RPMI7951 (cell line): ENCODE measurements around the gene CLRN3. TPM values are rescaled to one million over a fixed set of nuclear protein-coding genes. Genes with fewer than 3 reads are reported as not detected.
A peak's percentile ranks its signal among the peaks of the same experiment; 100 is the strongest.

ENCODE experiments used
- DNase-seq: peaks from one replicate; pipeline ENCODE4 v3.0.0-alpha.2; 2012; ENCODE audit warnings: low read depth
- total RNA-seq: library from RNA; depleted of rRNA; stranded (reverse); fragments of >200 nt; shearing (Covaris generic); gene quantifications from 2 replicates; pipeline ENCODE4 v1.2.3, GENCODE V29; 2014

CLRN3 gene
- total RNA-seq, 1 experiment from 2014 or later, result not detected

DNA sequence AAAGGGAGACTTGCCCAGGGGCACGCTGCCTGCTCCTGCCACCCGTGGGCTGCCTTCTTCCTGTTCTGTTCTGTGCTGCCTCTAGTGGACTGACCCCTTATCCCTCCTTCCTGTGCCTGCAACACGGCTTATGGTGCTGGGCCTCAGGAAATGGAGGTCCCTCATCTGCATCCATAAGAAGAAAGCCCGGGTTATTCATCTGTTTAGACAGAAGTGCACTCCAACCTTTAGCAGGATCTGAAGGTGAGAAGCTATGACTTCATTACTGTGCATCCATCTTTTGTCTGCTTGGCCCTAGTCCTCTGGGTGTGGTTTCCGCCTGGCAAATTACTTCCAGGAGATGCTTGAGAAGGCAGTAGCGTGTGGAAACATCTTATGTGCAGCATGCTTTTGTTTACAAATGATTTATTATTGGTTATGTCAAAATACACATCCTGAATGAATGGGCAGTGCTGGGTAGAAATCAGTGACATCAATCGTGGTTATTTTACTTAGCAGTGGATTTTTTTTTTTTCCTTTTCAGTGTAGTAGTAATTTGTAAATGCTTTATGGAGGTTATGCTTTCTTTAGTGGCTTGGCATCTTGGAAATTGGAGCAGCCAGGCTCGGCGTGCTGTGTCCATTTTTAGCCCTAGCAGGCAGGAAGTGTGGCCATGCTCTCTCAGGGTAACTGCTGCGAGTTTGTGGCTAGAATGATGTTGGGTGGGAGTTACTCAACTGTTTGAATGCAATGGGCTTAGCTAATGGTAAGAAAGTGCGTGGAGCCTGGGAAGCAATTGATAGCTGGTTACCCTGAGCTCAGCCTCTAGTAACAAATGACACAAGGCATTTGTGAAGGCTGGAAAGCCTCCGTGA is 26.9 kb upstream of the CLRN3 start:
- DNase-seq, result peak; percentile 88

DNA sequence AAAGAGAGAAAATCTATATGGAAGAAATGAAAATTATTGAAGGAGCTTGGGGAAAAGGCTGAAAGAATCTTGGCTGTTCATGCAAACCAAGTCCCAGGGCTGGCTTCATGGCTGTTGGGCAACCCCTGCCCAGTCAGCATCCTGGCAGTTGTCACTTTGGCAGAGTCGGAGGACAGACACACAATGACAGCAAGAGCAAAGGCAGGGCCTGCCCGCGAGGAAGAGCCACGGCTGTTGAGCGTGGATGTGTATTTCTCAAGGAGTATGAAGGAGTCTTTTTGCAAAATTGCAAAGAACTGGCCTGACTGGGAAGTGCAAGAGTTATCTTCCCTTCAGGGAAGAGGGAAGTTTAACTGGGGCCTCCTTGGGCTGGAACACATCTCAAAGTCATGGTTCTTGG is 25.8 kb upstream of the CLRN3 start:
- DNase-seq, result no peak

DNA sequence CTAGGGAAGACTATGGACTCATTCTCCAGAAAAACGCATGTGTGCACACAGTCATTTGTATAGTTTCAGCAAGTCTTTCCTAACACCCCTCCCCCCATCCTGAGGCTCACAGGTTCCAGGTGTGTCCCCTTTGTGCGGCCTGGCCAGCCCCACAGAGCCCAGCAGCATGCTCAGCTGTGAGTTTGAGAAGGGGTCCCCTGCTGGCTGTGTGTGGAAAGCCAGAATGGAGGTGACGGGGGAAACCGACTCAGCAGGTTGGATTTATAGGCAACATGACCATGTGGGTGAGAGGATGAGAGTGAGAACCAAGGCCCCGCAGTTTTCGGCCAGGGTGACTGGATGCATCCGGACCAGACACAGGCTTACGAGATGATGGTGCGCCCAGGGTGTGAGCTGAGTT is 24.1 kb upstream of the CLRN3 start:
- DNase-seq, result no peak

DNA sequence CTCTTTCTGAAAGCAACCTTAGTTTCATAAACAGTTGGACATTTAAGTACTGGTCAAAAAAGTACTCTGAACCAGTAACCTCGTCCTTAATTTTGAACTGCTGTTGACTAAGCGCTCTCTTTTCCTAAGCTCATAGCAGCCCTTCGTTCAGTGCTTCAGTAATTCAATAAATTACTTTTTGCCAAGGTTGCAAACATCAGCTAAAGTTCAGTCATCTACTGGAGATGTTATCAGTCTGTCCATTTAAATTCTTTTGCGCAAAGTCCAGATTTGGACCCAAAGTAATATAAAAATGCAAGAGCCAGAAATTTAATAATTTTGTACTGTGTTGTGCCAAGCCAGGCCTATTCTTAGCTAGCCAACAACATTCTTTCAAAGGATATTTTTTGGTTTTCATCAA is 22.6 kb upstream of the CLRN3 start:
- DNase-seq, result no peak

DNA sequence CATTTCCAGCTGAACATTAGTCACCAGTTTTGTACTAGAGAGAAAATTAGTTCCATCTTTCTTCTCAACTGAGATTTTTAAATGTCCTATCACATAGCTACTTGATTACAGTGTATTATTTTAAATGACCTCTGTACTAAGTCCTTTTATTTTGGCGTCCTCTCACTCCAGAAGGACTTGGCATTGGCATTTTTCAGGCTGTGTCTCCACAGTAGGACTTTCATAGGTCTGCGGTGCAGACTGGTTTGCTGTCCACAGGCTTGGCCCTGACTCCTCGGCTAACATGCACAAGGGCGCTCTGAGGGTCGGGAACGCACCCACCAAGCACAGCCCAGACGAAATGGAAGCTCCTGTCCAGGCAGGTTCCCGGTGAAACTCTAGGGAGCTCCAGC is 20.6 kb upstream of the CLRN3 start:
- no peak for DNase-seq

DNA sequence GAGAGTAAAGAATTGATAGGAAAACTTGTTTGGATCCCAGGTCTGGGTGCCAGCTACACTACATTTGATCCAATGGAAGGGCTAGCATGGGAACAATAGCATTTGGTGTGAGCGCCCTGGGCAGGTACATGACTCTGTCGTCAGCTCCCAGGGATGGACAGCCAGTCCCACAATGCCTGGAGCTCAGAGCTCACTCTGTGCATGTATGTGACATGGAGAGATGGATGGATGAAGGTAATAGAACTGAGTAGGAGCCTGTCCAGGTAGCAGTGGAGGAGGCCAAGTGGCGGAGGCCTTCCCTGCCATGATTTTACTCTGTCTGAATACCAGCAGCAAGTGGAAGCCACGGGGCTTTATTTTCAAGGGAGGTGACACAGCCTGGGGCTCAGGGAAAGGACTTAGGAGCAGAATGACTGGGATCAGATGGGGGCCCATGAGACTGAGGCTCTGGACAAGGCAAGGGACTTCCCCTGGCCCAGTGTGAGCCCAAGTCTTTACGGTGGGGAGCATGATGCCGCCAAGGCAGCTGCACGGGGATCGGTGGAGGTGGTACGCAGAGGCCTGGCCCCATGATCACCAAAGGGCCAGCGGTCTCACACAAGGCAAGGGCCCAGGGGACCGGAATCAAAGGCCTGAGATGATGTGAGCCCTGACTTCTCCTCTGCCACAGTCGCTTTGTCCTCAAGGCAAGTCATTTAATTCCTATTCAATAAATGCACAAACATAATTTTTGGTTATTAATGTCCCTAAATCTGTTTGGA is 20.0 kb upstream of the CLRN3 start:
- DNase-seq, result no peak

DNA sequence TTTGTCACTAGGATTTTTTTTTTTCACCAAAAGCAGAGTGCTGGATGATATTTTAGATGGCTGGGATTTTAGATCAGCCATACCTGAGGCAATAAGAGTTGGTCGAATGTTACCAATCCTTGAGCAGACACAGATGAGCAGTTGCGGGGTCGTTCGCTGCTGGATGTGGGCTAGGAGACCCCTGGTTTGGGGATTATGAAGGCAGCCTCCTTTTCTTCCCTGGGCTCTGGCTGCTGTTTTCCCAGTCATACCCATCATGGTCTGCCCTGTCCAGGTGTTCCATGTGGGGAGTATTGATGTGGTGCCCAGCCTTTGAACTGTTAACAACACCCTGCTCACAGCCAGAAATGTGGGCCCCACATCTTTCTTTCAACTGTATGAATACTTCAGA is 19.1 kb upstream of the CLRN3 start:
- no peak for DNase-seq

DNA sequence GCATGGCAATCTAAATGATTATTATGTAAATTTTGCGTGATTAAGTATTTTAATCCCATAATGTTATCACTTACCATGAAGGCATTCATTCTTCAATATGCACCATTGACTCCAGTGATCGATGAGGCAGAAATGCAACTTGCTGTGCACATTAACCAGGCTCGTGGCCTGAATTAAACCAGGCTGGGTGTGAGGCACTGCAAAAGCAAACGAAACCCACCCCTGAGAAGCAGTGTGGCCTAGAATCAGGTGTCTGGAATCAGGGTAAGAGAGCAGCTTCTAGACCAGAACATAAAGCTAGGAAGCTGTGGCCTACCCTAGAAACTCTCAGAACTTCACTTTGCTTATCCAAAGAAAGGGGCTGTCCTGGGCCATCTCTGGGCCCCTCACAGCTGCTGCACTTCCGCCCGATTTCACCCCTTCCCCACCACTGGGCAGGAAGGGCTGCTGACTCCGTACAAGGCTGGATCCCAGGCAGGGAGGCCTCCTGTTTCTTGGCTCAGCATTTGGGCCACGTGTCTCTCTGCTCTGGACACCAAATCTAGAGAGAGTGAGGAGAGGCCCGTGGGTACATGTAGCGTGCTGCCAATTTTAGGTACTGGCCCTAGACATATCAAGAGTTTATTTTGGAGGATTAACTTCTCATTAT is 18.6 kb upstream of the CLRN3 start:
- DNase-seq, result no peak

DNA sequence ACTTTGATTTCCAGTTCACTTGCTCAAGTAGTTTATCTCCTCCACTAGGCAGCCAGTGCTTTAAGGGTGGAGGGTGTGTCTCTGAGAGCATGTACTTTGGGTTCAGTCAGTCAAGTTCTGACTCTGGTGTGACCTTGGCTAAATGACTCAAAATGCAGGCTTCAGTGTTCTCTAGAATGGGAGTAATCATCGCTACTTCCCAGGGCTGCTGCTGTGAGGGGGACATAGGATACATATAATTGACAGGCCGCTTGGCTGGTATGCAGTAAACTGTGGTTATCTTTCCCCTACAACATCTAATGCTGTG is 17.7 kb upstream of the CLRN3 start:
- peak; percentile 53 for DNase-seq

DNA sequence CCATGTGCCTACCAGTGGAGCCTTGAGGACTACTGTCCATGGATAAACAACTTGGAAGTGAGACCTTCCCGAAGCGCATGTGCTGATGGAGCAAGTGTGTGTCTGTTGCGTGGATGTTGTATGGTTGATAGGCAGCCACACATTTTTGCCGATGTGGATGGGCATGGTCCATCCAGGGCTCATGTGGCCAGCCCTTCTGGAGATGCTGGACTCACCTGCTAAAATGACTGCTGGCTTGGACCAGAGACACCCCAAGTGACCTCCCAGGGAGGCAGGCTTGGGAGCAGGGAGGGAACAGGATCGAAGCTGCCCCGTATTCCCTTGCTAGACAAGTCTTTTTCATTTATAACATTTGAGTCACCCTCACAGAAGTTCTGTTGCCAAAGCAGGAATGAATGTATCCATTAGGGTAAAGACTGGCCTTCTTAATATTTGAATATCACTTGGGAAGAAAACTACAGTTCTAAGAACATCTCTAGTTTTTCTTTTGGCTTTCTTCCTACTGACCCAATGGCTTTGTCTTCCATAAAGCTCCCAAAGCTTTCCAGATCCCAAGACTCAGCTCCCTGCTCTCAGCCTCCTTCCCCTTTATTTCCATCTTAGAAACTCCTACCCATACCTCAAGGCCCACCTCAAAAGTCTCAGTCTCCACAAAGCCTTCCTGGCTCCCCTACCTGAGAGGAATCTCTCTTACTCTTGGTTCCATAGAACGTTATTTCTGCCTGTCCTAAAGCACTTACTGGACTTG is 17.1 kb upstream of the CLRN3 start:
- DNase-seq, result no peak

DNA sequence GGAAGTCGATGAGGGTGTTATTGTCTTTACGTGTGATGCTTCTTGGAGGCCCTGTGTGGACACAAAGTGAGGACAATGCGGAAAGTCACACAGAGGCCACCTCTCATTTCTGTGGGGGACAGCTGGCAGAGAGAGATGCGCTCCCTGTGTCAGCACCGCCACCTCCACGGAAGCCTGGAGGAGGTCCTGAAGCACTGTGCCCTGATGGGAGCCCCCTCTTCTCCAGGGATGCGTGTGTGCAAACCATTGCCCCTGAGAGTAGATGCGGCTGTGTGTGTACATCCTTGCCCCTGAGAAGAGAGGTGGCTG is 16.2 kb upstream of the CLRN3 start:
- DNase-seq, result no peak

DNA sequence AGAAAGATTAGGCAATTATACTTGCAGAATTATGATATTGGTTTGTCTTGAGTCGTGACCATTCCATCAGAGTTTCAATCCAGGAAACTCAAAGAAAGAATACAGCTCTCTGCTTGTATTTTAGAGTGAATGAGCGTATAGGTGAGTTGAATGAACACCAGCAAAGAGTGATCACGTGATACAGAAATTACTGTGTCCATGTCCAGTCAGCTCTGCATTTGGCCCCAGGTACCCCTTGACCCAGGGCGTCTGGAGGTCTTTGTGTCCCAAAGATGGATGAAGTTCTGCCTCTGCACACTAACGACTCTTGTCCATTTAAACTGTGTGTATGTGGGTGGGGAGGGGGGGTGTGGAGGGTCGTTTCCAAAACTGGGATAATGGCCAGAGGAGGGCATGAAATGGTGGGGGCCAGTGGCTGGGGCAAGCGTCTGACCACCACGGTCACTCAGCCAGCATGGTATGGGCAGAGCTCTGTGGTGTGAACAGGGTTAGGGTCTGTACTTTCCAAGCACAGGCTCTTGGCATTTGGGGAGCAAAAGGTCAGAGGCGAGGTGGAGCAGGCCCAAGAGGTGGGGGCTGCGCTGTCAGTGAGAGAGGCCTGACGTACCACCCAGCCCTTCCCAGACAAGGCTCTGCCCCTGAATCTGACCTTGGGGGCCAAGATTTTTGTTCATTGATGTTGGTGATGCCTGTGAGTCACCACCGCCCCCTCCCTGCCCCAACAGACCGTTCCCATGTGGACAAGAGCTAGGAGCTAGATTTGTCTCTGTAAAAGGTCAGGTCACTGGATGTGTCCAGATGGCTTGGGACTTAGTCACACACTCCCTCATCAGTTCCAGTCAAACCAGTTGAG is 15.6 kb upstream of the CLRN3 start:
- peak; percentile 98 for DNase-seq

DNA sequence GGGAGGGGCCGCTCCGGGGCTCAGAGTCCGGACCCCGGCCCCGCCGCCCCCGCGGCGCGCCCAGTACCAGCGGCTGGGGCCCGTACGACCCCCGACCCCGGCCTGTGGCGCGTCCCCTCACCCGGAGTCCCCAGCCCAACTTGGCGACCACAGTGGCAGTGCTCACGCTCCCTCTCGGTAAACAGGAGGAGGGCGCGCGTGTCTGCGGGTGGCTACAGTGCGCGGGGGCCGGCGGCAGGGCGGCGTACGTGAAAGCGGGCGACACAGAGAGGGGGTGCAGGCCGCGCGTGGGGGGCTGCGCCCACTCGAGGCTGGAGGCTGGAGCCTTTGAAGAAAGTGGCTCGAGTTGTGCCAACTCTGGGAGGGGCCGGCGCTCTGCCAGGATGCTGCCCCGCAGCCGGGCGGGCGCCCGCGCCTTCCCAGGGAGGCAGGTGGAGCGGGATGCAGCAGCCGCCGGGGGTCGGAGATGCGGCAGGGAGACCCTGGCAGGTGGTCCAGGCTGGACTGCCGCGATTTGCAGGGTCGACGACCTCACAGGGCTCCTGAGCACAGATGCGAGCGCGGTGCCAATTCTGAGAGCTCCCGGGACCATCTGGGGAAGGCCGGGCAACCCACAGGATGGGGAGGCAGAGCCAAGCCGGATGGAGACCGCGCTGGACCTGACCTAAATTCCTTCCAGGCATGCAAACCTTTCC is 14.8 kb upstream of the CLRN3 start:
- peak; percentile 89 for DNase-seq

DNA sequence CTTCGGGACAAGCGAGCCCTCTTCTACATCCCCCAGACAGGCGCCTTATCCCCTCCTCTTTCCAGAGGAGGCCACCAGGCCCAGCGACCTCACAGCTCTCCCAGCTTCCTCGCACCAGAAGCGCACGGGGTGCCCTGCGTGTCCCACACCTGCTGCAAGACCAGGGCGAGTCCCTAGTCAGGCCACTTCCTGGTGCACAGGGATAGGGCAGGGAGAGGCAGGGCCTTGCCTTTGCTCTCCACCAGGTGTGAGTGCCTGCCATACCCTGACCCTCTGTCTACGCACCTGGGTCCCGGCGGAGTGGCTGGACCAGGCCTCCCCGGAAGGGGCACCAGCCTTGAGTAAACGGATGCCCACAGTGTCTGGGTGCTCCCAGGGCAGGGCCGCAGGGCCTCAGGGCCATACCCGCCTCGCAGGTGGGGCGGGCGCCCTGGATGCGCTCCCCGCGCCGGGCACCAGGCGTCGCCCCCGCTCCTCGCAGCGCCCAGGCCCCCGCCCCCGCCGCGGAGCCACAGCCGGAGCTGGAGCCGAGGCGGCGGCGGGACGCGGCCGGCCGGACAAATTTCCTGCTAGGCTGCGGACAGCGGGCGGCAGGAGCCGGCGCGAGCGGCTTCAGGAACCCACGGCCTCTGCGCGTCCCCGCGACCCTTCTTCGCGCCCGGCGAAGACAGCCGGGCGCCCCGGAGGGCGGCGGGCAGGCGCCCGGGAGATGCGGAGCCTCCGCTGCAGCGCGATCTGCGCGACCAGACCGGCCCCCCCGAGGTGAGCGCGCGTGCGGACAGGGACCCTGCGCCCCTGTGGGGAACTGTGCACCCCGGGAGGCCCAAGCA is 14.0 kb upstream of the CLRN3 start, which contains the start of gene PTPRE:
PTPRE (plus strand) TSS at position 556 of the 830 bp plus-strand sequence. CDS start 133,779 bp downstream, outside the sequence.
- DNase-seq, result peak; percentile 76

DNA sequence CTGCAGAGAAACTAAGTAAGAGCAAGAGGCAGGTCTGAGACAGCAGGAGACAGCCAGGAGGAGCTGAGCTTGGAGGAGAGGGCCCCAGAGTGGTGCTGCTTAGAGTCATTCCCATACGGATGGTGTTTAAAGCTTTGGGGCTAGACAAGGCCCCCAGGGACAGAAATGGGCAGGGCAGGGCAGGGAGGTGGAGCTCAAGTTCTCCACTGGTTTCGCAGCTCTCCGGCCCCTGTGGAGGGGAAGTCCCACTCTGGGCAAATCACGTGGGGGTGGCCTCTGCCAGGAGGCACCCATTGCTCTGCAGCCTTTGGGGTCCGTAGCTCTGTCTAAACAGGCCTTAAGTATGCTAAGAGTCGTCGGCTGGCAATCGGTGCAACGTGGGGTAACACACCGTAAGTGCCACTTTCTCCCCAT is 13.1 kb upstream of the CLRN3 start:
- DNase-seq, result no peak

DNA sequence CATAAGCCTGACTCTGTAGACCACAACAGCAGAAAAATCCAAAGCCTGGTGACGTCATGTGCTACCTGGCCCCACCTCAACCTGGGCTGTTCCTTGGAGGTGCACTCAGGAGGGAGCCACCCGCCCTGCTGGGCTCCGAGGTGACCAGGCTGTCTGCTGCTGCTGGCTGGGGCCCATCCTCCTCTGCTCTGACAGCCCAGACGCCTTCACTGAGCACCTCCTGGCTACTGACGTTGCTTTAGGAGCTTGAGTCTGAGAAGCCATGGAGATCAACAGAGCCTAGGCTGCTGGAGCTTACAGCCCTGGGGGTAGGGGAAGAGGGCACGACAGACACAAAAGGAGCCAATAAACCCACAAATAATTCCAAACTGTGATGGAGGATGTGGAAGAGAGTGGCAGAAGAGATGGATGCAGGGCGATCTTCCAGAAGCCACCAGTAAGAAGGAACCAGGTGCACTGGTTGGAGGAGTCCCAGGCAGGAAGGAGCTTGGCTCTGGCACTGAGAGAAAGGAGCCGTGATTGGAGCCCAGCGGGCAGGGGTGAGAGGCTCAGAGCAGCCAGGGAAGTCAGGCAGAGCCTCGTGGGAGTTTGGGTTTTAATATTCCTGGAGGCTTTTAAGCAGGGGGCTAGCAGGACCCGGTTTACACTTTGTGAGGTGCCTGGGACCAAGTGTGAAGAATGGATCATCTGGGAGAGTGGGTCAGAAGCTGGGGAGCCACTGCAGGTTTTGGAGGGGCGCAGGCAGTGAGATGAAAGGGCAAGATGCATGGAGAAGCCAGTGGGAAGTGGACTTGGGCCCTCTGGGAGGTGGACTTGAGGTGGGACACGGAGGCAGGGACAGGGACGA is 12.5 kb upstream of the CLRN3 start:
- DNase-seq, result no peak

DNA sequence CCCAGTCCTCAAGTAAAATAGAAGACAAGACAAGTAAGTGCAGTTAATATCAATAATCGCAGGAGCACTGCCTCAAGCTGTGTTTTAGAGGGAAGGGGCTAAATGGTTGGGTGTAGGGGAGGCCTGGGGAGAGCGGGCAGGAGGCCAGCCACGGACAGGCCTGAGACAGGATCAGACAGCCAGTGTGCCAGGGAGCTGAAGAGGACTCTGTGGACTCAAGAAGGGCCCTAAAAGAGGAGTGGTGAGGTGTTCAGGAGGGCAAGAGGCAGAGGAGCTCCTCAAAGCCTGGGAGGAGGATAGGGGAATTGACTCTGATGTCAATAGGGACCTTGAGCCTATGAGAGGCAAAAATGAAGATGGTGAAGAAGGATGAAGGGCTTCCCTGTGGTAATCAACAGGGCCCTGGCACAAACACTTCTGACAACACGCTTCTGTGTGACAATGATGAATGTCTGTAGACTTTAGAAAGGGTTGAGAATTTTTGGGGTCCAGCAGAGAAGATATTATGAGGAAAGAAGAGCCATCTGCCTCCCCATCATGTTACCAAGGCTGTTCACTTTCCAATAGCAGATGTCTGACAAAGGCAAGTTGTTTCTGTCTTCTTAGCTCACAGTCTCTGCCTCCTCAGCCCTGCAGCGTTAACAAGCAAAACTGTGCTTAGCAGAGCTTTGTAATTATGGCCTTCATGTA is 11.7 kb upstream of the CLRN3 start:
- no peak for DNase-seq

DNA sequence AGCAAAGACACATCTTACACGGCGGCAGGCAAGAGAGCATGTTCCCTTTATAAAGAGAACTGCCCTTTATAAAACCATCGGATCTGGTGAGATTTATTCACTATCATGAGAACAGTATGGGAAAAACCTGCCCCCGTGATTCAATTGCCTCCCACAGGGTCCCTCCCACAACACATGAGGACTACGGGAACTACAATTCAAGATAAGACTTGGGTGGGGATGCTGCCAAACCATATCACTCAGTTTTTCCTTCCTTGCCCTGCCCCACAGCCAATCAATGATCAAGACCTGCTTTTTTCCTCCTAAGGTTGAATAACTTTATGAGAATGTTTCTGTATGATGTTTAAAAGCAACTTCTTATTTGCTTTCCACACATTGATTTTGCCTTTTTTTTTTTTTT is 11.0 kb upstream of the CLRN3 start:
- DNase-seq, result no peak
